HL-60 (cell line): ENCODE data around the gene FKTN.

ENCODE experiments used
- CTCF ChIP-seq: IDR thresholded peaks from one replicate; pipeline ENCODE4 v1.5.1; 2011; ENCODE audit warnings: low read length, control low read depth, inconsistent platforms; ENCODE audit not compliant: insufficient read depth
- GABPA ChIP-seq: IDR thresholded peaks from 2 replicates; pipeline ENCODE4 v1.6.1; 2012; ENCODE audit warnings: low read depth
- POLR2AphosphoS5 ChIP-seq: IDR thresholded peaks from 2 replicates; pipeline ENCODE4 v1.6.1; 2012; ENCODE audit warnings: low read depth
- REST ChIP-seq: IDR thresholded peaks from 2 replicates; pipeline ENCODE4 v1.6.1; 2012; ENCODE audit warnings: low read depth; ENCODE audit not compliant: insufficient replicate concordance
- SPI1 ChIP-seq: IDR thresholded peaks from 2 replicates; pipeline ENCODE4 v1.6.1; 2012; ENCODE audit warnings: low read depth, mild to moderate bottlenecking, borderline replicate concordance

DNA sequence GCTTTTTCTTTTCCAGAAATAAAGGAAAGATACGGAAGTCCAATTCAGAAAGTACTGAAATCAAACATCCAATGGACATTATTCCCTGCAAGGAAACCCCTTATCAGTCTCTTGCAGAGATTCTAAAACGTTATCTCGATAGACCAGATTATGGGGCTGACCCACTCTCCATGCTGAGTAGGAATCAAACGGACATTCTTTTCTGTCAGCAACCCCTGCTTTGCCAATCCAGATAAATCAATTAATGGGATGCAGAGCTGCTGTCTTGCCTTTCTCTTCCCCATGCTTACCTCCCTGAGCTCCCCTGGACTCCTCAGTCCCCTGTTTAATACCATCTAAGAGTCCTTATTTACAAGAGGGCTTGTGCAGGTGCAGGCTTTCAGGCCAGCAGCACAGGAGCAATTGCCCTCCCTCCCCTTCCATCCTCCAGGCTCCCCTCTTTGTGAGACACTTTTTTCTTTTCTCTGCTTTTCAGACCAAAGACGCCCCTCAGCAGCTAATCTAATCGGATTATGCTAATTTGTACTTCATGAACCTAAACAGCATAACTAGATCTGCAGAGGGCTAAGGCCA is 118.5 kb downstream of the FKTN start:
- TF ChIP-seq CTCF, result no peak
- no peak for TF ChIP-seq REST
- no peak for TF ChIP-seq GABPA
- no peak for TF ChIP-seq POLR2AphosphoS5
- TF ChIP-seq SPI1, result no peak
